NCI-H82 treated with DMSO at 0.1 percent for 48 hours (cell line): ENCODE measurements around the gene MGST3.
"Not testable (repeated sequence)": the region's sequence is repeated elsewhere in the genome, so short reads cannot be mapped to it uniquely, and the experiment has no call there.

Experiments
- DNase-seq: peaks from one replicate; lab custom pipeline; 2025; ENCODE audit not compliant: unreplicated experiment; lab: John Stamatoyannopoulos, UW

MGST3 gene

GRCh38 chr1:165697491-165697880 lies 66.5 kb downstream of the MGST3 start:
- no peak for DNase-seq

GRCh38 chr1:165697881-165698760 lies 67.1 kb downstream of the MGST3 start, which contains the start of gene ALDH9A1:
Gene ALDH9A1, minus strand, starts transcription at chr1:165698562. Its CDS starts 4 bp downstream, at chr1:165698558.
- peak; percentile 94 for DNase-seq

- DNase-seq: no peak
Measured at GRCh38 chr1:165698761-165699052, 67.7 kb downstream of the MGST3 start.

- no peak for DNase-seq
Measured at GRCh38 chr1:165699577-165699976, 68.5 kb downstream of the MGST3 start.

- DNase-seq: not testable (repeated sequence)
Measured at GRCh38 chr1:165701922-165702321, 70.9 kb downstream of the MGST3 start.

- DNase-seq: no peak
Measured at GRCh38 chr1:165703648-165704047, 72.6 kb downstream of the MGST3 start.
